Gastroesophageal sphincter (tissue), 4 donors: ENCODE results near the gene CLIP1. TPM values are rescaled to one million over a fixed set of nuclear protein-coding genes. Genes with fewer than 3 reads are reported as not detected.

Experiments used
- ATAC-seq: fragments of 150-250 bp; one replicate; pipeline ENCODE4 v1.9.1; 2016; ENCODE audit warnings: mild to moderate bottlenecking, moderate library complexity
- H3K27ac ChIP-seq, 4 donors: fragments of 200-600 bp; sonication (generic) in 3 of 4; 1 replicate in 3 of 4; 2 replicates in 1 of 4; pipeline ENCODE4 v1.5.1; 2016 to 2019
- H3K27me3 ChIP-seq: fragments of 200-600 bp; sonication (generic); one replicate; pipeline ENCODE4 v1.5.1; 2019
- H3K36me3 ChIP-seq, 2 donors: fragments of 200-600 bp; sonication (generic); one replicate each; pipeline ENCODE4 v1.5.1; 2019; ENCODE audit warnings: control low read depth in 1 of 2
- H3K4me1 ChIP-seq, 3 donors: fragments of 200-600 bp; sonication (generic); 1 replicate in 2 of 3; 2 replicates in 1 of 3; pipeline ENCODE4 v1.5.1; 2016 to 2019; ENCODE audit warnings: control low read depth in 2 of 3
- H3K4me3 ChIP-seq, 2 donors: fragments of 200-600 bp; sonication (generic); one replicate each; pipeline ENCODE4 v1.5.1; 2019; ENCODE audit warnings: mild to moderate bottlenecking in 1 of 2, moderate library complexity in 1 of 2
- H3K9me3 ChIP-seq, 3 donors: fragments of 200-600 bp; sonication (generic); one replicate each; pipeline ENCODE4 v1.5.1; 2017 to 2019; ENCODE audit warnings: control low read depth in 2 of 3
- EP300 ChIP-seq: sonication (generic); formaldehyde crosslinking; IDR thresholded peaks from one replicate; pipeline ENCODE4 v1.6.1; 2017; ENCODE audit warnings: antibody characterized with exemption, mild to moderate bottlenecking
- POLR2A ChIP-seq, 2 donors: fragments of 450-650 bp; IDR thresholded peaks; one replicate each; pipeline ENCODE4 v1.6.1; 2017; ENCODE audit warnings: antibody characterized with exemption in 2 of 2, mild to moderate bottlenecking in 2 of 2, moderate library complexity in 1 of 2
- POLR2AphosphoS5 ChIP-seq: sonication (generic); formaldehyde crosslinking; IDR thresholded peaks from one replicate; pipeline ENCODE4 v1.6.1; 2017; ENCODE audit warnings: antibody characterized with exemption
- WGBS, 2 donors: methylation state at CpG; one replicate each; pipeline ENCODE4 v1.1.5; 2018; ENCODE audit warnings: low coverage in 1 of 2; 5-methylcytosine and 5-hydroxymethylcytosine counted together
- total RNA-seq, 4 donors: library from RNA; depleted of rRNA; stranded (reverse); fragments of >200 nt; gene quantifications; one replicate each; pipeline ENCODE4 v1.1.0, GENCODE V29; 2016
- TF ChIP-seq, protein P1 (sequence below), 4 experiments: fragments of 200-600 bp in 2 of 4; fragments of 450-650 bp in 2 of 4; sonication (generic) in 1 of 4; IDR thresholded peaks; one replicate each; pipeline ENCODE4 v1.5.1; 2017 to 2019; ENCODE audit warnings: antibody characterized with exemption in 4 of 4, mild to moderate bottlenecking in 2 of 4, moderate library complexity in 2 of 4

The CLIP1 gene
- total RNA-seq, 4 donors from 2014 or later = 186 to 272 (median 208) TPM

DNA sequence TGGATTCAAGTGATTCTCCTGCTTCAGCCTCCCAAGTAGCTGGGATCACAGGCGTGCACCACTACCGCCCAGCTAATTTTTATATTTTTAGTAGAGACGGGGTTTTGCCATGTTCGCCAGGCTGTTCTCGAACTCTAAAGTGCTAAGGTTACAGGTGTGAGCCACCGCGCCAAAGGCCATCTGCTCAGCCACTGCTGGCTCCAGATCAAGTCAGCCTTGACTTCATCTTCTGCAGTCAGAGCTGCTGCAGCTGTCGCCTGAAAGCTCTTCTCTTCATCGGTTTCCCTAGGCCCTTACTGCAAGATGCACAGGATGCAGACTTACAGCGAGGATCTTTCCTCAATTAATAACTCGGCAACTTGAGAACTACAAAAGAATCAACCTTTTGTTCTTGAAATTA is 66.8 kb downstream of the CLIP1 start:
- WGBS, 2 donors = 55 to 69% methylated on average over 7 to 10 of the region's 11 CpGs
- ATAC-seq = no peak
- peak overlapping the region in 2 of 4 donors; percentile 30 to 35 for H3K27ac ChIP-seq
- H3K4me3 ChIP-seq = no peak overlapping the region
- peaks cover 0 to 18% (median 0%) of the 10 kb centered on the region in 3 donors for H3K4me1 ChIP-seq
- no peaks in the 10 kb centered on the region for H3K27me3 ChIP-seq
- no peaks in the 10 kb centered on the region for H3K9me3 ChIP-seq
- TF ChIP-seq, protein P1, sequence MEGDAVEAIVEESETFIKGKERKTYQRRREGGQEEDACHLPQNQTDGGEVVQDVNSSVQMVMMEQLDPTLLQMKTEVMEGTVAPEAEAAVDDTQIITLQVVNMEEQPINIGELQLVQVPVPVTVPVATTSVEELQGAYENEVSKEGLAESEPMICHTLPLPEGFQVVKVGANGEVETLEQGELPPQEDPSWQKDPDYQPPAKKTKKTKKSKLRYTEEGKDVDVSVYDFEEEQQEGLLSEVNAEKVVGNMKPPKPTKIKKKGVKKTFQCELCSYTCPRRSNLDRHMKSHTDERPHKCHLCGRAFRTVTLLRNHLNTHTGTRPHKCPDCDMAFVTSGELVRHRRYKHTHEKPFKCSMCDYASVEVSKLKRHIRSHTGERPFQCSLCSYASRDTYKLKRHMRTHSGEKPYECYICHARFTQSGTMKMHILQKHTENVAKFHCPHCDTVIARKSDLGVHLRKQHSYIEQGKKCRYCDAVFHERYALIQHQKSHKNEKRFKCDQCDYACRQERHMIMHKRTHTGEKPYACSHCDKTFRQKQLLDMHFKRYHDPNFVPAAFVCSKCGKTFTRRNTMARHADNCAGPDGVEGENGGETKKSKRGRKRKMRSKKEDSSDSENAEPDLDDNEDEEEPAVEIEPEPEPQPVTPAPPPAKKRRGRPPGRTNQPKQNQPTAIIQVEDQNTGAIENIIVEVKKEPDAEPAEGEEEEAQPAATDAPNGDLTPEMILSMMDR (IDR thresholded peaks at IDR 0.05) = no peak
- TF ChIP-seq POLR2AphosphoS5 (no peak), POLR2A (IDR thresholded peaks at IDR 0.05) (no peak), EP300 (no peak)
- peaks cover under 1 to 77% of the 10 kb centered on the region in 2 donors for H3K36me3 ChIP-seq

GRCh38 chr12:122354958-122355641 is 67.4 kb downstream of the CLIP1 start:
- TF ChIP-seq POLR2AphosphoS5 (no peak), POLR2A (IDR thresholded peaks at IDR 0.05) (no peak), EP300 (no peak)
- TF ChIP-seq, protein P1 (IDR thresholded peaks at IDR 0.05) = no peak
- 72 to 88% methylated on average over 2 to 8 of the region's 24 CpGs for WGBS, 2 donors
- Histone ChIP-seq H3K4me3 (no peak overlapping the region), H3K9me3 (peaks cover 0 to 2% (median 0%) of the 10 kb centered on the region in 3 donors), H3K4me1 (peaks cover 0 to 24% (median 3%) of the 10 kb centered on the region in 3 donors), H3K27me3 (no peaks in the 10 kb centered on the region), H3K27ac (peak overlapping the region in 2 of 4 donors; percentile 30 to 35), H3K36me3 (peaks cover 0 to 76% of the 10 kb centered on the region in 2 donors)
- ATAC-seq = no peak

DNA sequence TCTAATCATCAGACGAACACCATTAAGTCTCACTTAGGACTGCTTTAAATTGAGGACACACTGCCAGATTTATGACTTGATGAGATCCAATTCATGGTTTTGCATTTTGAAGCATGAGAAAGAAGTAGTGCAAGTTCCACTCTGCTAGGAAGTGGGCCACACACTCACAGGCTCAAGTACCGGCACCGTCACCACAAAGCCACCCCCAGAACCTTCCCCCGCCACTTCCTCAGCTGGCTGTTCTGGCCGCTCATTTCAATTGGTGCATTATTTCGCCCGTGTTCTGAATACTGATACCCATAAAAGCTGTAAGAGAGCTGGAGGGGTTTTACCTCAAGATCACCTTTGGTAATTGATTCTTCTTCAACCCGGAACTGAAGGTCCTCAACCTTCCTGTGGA is 70.1 kb downstream of the CLIP1 start:
- Histone ChIP-seq H3K27ac (no peak overlapping the region), H3K36me3 (peaks cover 0 to 83% of the 10 kb centered on the region in 2 donors), H3K27me3 (no peaks in the 10 kb centered on the region), H3K4me3 (no peak overlapping the region), H3K4me1 (peaks cover 0 to 30% (median 4%) of the 10 kb centered on the region in 3 donors), H3K9me3 (peaks cover 0 to 4% (median 0%) of the 10 kb centered on the region in 3 donors)
- TF ChIP-seq POLR2A (IDR thresholded peaks at IDR 0.05) (no peak), EP300 (no peak)
- TF ChIP-seq, protein P1 (IDR thresholded peaks at IDR 0.05) = no peak
- ATAC-seq = no peak
- WGBS, 2 donors = 93 to 96% methylated on average over 3 to 5 of the region's 8 CpGs

DNA sequence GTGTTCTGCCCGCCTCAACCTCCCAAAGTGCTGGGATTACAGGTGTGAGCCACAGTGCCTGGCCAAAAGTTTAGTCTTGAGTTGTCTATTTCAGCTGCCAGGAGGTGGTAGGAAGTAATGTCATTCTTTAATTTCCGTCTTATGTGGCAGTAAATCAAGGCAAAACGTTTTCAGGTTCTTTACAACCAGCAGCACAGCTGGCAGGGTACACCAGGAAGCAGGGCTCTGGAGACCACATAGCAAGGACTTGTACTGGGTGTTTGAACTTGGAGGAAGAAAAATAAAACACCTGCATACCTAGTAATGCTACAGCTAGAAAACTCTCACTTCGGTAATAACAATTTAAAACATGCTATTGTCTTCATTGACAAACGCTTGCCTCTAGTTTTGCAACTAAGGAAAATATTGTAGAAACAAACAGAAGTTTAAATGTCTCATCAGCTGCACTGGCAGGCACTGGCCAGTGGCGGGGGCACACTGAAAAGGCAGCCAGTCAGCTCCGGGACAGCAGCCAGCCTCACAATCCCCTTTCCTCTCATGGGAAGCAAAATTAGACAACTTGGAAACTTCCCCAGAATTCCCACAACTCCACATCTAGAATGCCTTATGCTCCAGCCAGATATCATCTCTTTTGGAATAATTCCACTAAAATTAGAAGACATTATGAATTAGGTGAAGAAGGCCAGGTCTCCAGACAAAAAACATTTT is 72.2 kb downstream of the CLIP1 start:
- peak; percentile 86 for ATAC-seq
- H3K4me3 ChIP-seq = no peak overlapping the region
- peaks cover 0 to 88% of the 10 kb centered on the region in 2 donors for H3K36me3 ChIP-seq
- no peak for TF ChIP-seq POLR2A (IDR thresholded peaks at IDR 0.05)
- TF ChIP-seq, protein P1 (IDR thresholded peaks at IDR 0.05) = peak; percentile 36 to 60 (median 48)
- TF ChIP-seq POLR2AphosphoS5 = peak; percentile 43
- H3K4me1 ChIP-seq = peaks cover 0 to 20% (median 4%) of the 10 kb centered on the region in 3 donors
- peak overlapping the region in 3 of 4 donors; percentile 53 to 56 (median 56) for H3K27ac ChIP-seq
- H3K27me3 ChIP-seq = no peaks in the 10 kb centered on the region
- 11 to 13% methylated on average over 6 of the region's 7 CpGs for WGBS, 2 donors
- H3K9me3 ChIP-seq = peaks cover 0 to 4% (median 0%) of the 10 kb centered on the region in 3 donors
